Vagina (tissue), 2 donors: Measurements from ENCODE around the gene NAA20.

Experiments
- POLR2A ChIP-seq, 2 donors: fragments of 450-650 bp; IDR thresholded peaks; one replicate each; pipeline ENCODE4 v1.6.1; 2017; ENCODE audit warnings: antibody characterized with exemption in 2 of 2, mild to moderate bottlenecking in 2 of 2, moderate library complexity in 2 of 2
- POLR2AphosphoS5 ChIP-seq, 2 donors: sonication (generic); formaldehyde crosslinking; IDR thresholded peaks; one replicate each; pipeline ENCODE4 v1.9.0; 2017; ENCODE audit warnings: antibody characterized with exemption in 2 of 2, mild to moderate bottlenecking in 2 of 2, low read depth in 1 of 2; ENCODE audit not compliant: insufficient read depth in 1 of 2
- TF ChIP-seq, protein P1 (sequence below), 3 experiments: fragments of 450-650 bp in 2 of 3; fragments of 200-600 bp in 1 of 3; sonication (generic) in 1 of 3; IDR thresholded peaks; one replicate each; pipeline ENCODE4 v1.5.1; 2017 to 2019; ENCODE audit warnings: antibody characterized with exemption in 3 of 3, mild to moderate bottlenecking in 2 of 3, moderate library complexity in 2 of 3

GRCh38 chr20:19976595-19977372 is 40.4 kb upstream of the NAA20 start:
- TF ChIP-seq, protein P1, sequence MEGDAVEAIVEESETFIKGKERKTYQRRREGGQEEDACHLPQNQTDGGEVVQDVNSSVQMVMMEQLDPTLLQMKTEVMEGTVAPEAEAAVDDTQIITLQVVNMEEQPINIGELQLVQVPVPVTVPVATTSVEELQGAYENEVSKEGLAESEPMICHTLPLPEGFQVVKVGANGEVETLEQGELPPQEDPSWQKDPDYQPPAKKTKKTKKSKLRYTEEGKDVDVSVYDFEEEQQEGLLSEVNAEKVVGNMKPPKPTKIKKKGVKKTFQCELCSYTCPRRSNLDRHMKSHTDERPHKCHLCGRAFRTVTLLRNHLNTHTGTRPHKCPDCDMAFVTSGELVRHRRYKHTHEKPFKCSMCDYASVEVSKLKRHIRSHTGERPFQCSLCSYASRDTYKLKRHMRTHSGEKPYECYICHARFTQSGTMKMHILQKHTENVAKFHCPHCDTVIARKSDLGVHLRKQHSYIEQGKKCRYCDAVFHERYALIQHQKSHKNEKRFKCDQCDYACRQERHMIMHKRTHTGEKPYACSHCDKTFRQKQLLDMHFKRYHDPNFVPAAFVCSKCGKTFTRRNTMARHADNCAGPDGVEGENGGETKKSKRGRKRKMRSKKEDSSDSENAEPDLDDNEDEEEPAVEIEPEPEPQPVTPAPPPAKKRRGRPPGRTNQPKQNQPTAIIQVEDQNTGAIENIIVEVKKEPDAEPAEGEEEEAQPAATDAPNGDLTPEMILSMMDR (IDR thresholded peaks at IDR 0.05) = no peak
- no peak for TF ChIP-seq POLR2A (IDR thresholded peaks at IDR 0.05)
- peak in 1 of 2 donors; percentile 59 for TF ChIP-seq POLR2AphosphoS5 (IDR thresholded peaks at IDR 0.05; ENCODE audit: insufficient read depth in 1 of 2, low read depth in 1 of 2)
